Fibroblast of the aortic adventitia (primary cell): Measurements from ENCODE around the gene HIF3A. TPM values are rescaled to one million over a fixed set of nuclear protein-coding genes. Genes with fewer than 3 reads are reported as not detected.

Source experiments
- DNase-seq: peaks from one replicate; pipeline ENCODE4 v3.0.0-alpha.2; 2010; ENCODE audit warnings: low read depth
- H3K4me3 ChIP-seq: 2 replicates; pipeline ENCODE4 v1.5.1; 2011; ENCODE audit warnings: low read depth, mild to moderate bottlenecking, control low read depth, low read length, moderate library complexity
- total RNA-seq: library from RNA; depleted of rRNA; stranded (reverse); fragments of >200 nt; gene quantifications from 2 replicates; pipeline ENCODE4 v1.2.3, GENCODE V29; 2012; ENCODE audit warnings: low replicate concordance
- TF ChIP-seq, protein P1 (sequence below): IDR thresholded peaks from 2 replicates; pipeline ENCODE4 v1.5.1; 2011; ENCODE audit warnings: mild to moderate bottlenecking, low read length, control low read depth, inconsistent platforms; ENCODE audit not compliant: insufficient read depth

HIF3A gene
- total RNA-seq, 1 donor: 0.99 TPM

DNA sequence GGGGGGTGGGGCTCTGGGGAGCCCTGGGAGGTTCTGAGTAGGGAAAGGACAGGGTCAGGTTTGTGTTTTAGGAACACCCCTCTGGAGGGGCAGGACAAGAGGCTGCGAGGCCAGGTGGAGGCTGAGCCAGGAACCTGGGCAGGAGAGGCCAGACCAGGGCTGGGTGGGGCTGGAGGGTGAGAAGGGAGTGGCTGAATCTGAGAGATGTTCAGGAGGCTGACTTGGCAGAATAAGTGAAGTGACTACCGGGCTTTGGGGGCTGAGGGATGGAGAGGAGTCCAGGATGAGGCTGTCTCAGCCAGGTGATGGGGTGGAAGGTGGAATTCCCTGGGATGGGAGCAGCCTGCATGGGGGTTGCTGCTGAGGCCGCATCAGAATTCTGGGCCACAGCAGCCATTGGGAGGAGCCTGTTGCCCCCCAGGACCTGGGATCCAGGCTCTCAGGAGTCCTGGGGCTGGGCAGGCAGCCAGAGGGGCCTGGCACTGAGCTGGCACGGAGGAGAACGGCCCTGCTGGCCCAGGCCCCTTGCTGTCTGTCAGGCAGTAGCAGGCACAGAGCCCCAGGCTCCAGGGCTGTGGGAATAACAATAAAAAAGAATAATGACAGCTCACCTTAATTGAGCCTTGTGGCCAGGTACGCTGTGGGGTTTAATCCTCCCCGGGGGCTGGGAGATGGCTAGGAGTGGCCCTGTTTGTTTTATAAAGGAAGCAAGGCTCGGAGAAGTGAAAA lies 53.4 kb downstream of the HIF3A start:
- TF ChIP-seq, protein P1, sequence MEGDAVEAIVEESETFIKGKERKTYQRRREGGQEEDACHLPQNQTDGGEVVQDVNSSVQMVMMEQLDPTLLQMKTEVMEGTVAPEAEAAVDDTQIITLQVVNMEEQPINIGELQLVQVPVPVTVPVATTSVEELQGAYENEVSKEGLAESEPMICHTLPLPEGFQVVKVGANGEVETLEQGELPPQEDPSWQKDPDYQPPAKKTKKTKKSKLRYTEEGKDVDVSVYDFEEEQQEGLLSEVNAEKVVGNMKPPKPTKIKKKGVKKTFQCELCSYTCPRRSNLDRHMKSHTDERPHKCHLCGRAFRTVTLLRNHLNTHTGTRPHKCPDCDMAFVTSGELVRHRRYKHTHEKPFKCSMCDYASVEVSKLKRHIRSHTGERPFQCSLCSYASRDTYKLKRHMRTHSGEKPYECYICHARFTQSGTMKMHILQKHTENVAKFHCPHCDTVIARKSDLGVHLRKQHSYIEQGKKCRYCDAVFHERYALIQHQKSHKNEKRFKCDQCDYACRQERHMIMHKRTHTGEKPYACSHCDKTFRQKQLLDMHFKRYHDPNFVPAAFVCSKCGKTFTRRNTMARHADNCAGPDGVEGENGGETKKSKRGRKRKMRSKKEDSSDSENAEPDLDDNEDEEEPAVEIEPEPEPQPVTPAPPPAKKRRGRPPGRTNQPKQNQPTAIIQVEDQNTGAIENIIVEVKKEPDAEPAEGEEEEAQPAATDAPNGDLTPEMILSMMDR: no peak
- H3K4me3 ChIP-seq: no peak overlapping the region
- DNase-seq: no peak

DNA sequence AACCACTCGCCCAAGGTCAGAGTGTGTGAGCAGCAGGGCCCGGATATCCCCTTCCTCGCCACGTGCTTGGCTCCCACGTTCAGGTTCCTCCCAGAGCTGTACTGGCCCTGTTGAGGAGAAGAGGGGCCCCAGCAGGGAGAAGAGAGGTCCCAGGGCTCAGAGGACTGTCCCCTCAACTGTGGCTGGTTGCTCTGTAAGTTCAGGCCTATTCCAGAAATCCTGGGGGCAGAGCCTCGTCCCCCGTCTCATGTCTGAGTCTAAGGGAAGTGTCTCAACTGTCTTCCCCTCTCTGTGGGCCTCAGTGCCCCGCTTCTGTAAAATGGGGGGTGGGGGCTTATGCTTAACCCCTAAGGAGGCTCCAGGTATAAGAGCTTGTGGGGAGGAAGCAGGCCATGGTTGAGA lies 53.9 kb downstream of the HIF3A start:
- TF ChIP-seq, protein P1: no peak
- DNase-seq: no peak
- H3K4me3 ChIP-seq: no peak overlapping the region

DNA sequence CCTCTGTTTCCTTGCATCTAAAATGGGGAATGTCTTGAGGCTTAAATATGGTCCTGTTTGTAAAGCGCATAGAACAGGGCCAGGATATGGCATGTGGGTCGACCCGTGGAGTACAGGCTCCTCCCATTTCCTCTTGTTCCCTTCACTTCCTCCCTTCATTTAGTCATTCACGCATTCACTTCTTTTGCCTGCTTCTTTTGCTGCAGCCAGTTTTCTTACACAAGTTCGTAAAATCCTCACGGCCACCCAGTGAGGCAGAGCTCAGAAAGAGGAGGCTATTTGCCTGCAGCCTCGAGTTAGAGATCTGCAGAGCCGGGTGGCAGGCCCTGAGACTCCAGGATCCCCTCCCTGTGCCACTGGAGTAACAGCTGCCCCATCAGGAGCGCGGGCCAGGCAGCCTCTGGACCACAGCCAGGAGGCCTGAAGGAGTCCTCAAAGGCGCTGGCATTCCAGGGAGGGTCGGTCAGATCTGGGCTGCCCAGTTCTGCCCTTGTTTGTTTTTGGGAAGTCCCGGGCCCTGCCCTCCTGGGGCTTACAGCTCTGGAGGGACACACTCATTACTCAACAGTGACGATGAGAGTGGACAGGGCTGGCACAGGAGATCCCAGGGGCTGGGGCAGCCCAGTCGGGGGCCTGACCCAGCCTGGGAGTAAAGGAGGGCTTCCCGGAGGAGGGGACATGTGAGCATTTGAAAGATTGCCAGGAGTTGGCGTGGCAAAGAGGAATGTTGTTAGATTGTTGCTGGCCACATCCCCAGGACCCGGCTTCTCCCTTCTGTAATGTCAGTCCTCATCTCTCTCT lies 54.6 kb downstream of the HIF3A start:
- peak; percentile 67 for DNase-seq
- TF ChIP-seq, protein P1: no peak
- no peak overlapping the region for H3K4me3 ChIP-seq

DNA sequence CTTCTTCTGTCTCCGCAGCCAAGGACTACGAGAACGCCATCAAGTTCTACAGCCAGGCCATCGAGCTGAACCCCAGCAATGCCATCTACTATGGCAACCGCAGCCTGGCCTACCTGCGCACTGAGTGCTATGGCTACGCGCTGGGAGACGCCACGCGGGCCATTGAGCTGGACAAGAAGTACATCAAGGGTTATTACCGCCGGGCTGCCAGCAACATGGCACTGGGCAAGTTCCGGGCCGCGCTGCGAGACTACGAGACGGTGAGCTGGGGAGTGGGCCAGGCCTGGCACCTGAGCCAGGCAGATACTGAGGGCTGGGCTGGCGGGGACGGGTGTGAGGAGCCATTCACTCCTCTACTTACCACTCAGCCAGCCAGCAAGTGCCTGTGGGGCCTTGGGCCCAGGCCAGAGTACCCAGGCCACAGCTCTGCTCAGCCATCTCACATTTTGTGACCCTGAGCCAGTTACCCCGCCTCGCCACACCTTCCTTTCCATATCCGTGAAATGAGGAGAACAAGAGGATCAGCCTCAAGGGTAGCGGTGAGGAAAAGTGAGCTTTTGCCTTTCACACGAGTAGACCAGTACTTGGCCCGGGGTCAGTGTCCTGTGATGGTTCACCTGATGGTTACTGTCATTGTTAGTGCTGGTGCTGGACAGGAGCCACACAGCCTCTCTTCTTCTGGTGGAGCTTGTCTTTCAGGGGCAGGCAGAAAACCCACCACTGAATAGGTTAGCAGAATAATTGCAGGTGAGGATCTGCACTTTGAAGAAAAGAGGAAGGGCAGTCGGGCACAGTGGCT lies 57.1 kb downstream of the HIF3A start:
- DNase-seq: no peak
- no peak overlapping the region for H3K4me3 ChIP-seq
- TF ChIP-seq, protein P1: no peak

DNA sequence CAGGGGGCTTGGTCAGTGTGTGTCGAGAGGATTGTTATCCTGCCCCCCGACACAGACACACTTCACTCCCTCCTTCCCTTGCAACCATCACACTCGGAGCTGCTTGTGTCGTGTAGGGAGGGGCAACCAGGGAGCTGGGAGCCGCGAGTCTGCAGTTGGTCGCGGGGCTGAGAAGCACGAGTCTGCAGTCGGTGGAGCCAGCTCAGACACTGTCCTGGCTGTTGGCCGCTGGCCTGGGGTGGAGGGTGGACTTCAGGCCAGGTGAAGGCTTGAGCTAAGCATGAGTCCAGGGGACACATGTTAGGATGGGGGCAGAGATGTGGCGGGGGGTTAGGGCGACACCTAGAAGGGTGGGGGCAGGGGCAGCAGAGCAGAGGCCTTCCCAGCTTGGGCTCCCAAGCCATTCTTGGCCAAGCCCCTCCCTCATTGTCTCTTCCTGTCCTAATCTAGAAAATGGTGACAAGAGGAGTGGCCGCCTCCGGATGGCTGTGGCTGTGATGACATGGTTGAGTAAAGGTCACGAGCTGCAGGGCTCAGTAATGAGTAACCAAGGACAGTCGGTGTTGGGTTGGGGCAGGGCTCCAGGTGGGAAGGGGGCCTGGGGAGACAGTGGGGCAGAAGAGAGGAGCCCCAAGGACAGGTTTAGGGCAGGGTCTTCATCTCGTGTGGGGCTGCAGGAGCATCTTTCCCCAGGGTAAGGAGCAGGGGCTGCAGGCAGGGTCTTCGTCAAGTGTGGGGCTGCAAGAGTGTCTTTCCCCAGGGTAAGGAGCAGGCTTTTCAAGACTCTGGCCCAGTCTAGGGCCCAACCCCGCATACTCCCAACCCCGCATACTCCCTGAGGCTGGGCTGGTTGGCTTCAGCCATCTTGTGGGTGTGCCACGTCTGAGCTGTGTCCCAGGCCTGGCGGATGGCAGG lies 58.6 kb downstream of the HIF3A start:
- TF ChIP-seq, protein P1: no peak
- H3K4me3 ChIP-seq: no peak overlapping the region
- DNase-seq: no peak
